A673 (cell line): Measurements from ENCODE around the gene ZBTB20. TPM values are rescaled to one million over a fixed set of nuclear protein-coding genes. Genes with fewer than 3 reads are reported as not detected.
A peak's percentile ranks its signal among the peaks of the same experiment; 100 is the strongest.

Experiments
- BruUV-seq: library from RNA; stranded (reverse); fragments of 400-500 nt; replicated peaks from 2 replicates; lab custom pipeline; 2021; lab: Mats Ljungman, UMichigan
- CTCF ChIA-PET: fragments of 300-600 bp; sonication (Branson Sonifier 250); formaldehyde crosslinking; loops from one replicate; lab custom pipeline; 2022; ENCODE audit warnings: antibody characterized with exemption; lab: Charles Lee
- POLR2A ChIA-PET: fragments of 300-600 bp; sonication (Branson Sonifier 250); formaldehyde crosslinking; loops from one replicate; lab custom pipeline; 2022; ENCODE audit warnings: antibody characterized with exemption; ENCODE audit not compliant: low non-redundant PET; lab: Charles Lee
- DNase-seq: peaks from one replicate; pipeline ENCODE4 v3.0.0-alpha.2; 2015; ENCODE audit warnings: low spot score
- H3K27ac ChIP-seq: fragments of 200-600 bp; sonication (generic); 2 replicates; pipeline ENCODE4 v1.5.1; 2016; ENCODE audit warnings: mixed run types, low read depth, mild to moderate bottlenecking, mixed read lengths, antibody characterized with exemption, low read length; ENCODE audit not compliant: poor library complexity, severe bottlenecking
- H3K27me3 ChIP-seq: fragments of 200-600 bp; sonication (generic); replicated peaks from 2 replicates; pipeline ENCODE4 v1.6.1; 2017; ENCODE audit warnings: mixed run types, low read depth, mild to moderate bottlenecking, mixed read lengths, antibody characterized with exemption, low read length; ENCODE audit not compliant: insufficient read depth, poor library complexity
- H3K36me3 ChIP-seq: fragments of 200-600 bp; sonication (generic); 2 replicates; pipeline ENCODE4 v1.6.1; 2016; ENCODE audit warnings: mixed run types, mild to moderate bottlenecking, mixed read lengths, antibody characterized with exemption, low read length; ENCODE audit not compliant: insufficient read depth, poor library complexity, severe bottlenecking
- H3K4me1 ChIP-seq: fragments of 200-600 bp; sonication (generic); 2 replicates; pipeline ENCODE4 v1.6.1; 2017; ENCODE audit warnings: mixed run types, mild to moderate bottlenecking, mixed read lengths, antibody characterized with exemption, low read length; ENCODE audit not compliant: insufficient read depth, poor library complexity, severe bottlenecking
- H3K4me3 ChIP-seq: fragments of 200-600 bp; sonication (generic); 2 replicates; pipeline ENCODE4 v1.5.1; 2016; ENCODE audit warnings: low read depth, mixed run types, mild to moderate bottlenecking, mixed read lengths, low read length; ENCODE audit not compliant: poor library complexity, severe bottlenecking
- H3K9me3 ChIP-seq: fragments of 200-600 bp; sonication (generic); 2 replicates; pipeline ENCODE4 v1.6.1; 2016; ENCODE audit warnings: mixed run types, low read depth, mild to moderate bottlenecking, mixed read lengths, antibody characterized with exemption, low read length; ENCODE audit not compliant: poor library complexity, severe bottlenecking
- EZH2 ChIP-seq: fragments of 200-600 bp; sonication (generic); IDR thresholded peaks from 2 replicates; pipeline ENCODE4 v1.6.1; 2017; ENCODE audit warnings: borderline replicate concordance, low read depth, mild to moderate bottlenecking, mixed read lengths, antibody characterized with exemption, low read length; ENCODE audit not compliant: poor library complexity, severe bottlenecking
- intact Hi-C: fragments of 100-400 bp; cut with micrococcal nuclease; formaldehyde crosslinking; loops from one replicate; pipeline ENCODE4 v1.10.0; 2022; ENCODE audit not compliant: unreplicated experiment
- total RNA-seq: library from RNA; stranded (reverse); gene quantifications from 2 replicates; pipeline ENCODE4 v1.2.3, GENCODE V29; 2021
- TF ChIP-seq, protein P1 (sequence below): fragments of 300-800, 200-600 bp; sonication (generic); conservative IDR thresholded peaks from 2 replicates; pipeline ENCODE4 v1.5.1; 2017; ENCODE audit warnings: low read depth, mild to moderate bottlenecking, antibody characterized with exemption, low read length, moderate library complexity, mixed read lengths

ZBTB20 gene
- total RNA-seq, 1 experiment from 2014 or later, result 13.5 TPM

DNA sequence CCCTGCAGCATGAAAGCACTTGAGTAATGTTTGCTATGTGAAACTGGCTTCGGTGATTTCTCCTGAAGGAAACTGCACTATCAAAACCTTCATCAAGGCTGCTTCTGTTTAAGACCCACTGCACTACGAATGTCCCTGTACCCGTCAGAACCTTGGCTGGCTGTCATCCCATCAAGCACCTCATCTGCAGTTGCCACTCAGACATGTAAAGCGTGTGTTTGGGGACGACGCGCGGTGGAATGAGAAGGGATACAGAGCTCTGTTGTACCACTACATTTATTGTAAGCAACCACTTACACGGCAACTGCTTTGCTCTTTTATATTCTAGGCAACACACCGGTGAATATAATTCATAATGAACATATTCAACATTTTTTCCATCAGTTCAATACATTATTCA, 705.7 kb downstream of the ZBTB20 start:
- POLR2A ChIA-PET, result no interaction called here
- CTCF ChIA-PET, result interaction anchor here (3.0 kb wide), 1 partner anchor 23 kb away, joined by 10 read pairs; no protein-coding TSS in a partner anchor
- Histone ChIP-seq H3K9me3 (no peaks in the 10 kb centered on the region), H3K4me1 (peaks cover 59% of the 10 kb centered on the region), H3K27me3 (no peaks in the 10 kb centered on the region), H3K27ac (peak overlapping the region; percentile 71), H3K4me3 (no peak overlapping the region), H3K36me3 (no peaks in the 10 kb centered on the region)
- TF ChIP-seq, protein P1, sequence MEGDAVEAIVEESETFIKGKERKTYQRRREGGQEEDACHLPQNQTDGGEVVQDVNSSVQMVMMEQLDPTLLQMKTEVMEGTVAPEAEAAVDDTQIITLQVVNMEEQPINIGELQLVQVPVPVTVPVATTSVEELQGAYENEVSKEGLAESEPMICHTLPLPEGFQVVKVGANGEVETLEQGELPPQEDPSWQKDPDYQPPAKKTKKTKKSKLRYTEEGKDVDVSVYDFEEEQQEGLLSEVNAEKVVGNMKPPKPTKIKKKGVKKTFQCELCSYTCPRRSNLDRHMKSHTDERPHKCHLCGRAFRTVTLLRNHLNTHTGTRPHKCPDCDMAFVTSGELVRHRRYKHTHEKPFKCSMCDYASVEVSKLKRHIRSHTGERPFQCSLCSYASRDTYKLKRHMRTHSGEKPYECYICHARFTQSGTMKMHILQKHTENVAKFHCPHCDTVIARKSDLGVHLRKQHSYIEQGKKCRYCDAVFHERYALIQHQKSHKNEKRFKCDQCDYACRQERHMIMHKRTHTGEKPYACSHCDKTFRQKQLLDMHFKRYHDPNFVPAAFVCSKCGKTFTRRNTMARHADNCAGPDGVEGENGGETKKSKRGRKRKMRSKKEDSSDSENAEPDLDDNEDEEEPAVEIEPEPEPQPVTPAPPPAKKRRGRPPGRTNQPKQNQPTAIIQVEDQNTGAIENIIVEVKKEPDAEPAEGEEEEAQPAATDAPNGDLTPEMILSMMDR, result no peak
- TF ChIP-seq EZH2, result no peak
- BruUV-seq, result no TSS peak
- no peak for DNase-seq
- intact Hi-C loops, result loop anchor here (10.0 kb wide), 1 partner anchor 287 kb away; no protein-coding TSS in a partner anchor

DNA sequence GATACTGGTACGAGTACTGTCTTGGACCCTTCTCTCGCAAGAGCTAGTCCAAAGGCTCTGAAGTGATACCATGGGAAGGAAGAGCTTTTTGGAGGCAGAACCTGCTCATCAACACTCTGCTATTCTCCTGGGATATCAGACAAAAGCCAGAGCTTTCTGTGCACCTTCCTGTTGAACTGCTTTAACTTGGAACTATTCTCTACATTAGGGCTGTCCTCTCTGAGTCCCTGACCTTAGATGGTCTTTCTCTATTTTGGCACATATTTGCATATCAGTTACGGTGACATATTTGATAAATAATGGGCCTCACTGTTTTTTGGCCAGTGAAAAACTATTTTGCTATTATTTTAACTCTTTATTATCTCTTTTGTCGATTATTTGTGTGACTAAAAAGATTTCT, 706.4 kb downstream of the ZBTB20 start:
- Histone ChIP-seq H3K27me3 (no peaks in the 10 kb centered on the region), H3K36me3 (no peaks in the 10 kb centered on the region), H3K4me1 (peaks cover 59% of the 10 kb centered on the region), H3K9me3 (no peaks in the 10 kb centered on the region), H3K4me3 (no peak overlapping the region), H3K27ac (peak overlapping the region; percentile 71)
- DNase-seq, result no peak
- ChIA-PET CTCF (interaction anchor here (3.0 kb wide), 1 partner anchor 22 kb away, joined by 10 read pairs; no protein-coding TSS in a partner anchor), POLR2A (no interaction called here)
- intact Hi-C loops, result loop anchor here (10.0 kb wide), 1 partner anchor 286 kb away; no protein-coding TSS in a partner anchor
- TF ChIP-seq EZH2, result no peak
- TF ChIP-seq, protein P1, result no peak
- BruUV-seq, result no TSS peak

DNA sequence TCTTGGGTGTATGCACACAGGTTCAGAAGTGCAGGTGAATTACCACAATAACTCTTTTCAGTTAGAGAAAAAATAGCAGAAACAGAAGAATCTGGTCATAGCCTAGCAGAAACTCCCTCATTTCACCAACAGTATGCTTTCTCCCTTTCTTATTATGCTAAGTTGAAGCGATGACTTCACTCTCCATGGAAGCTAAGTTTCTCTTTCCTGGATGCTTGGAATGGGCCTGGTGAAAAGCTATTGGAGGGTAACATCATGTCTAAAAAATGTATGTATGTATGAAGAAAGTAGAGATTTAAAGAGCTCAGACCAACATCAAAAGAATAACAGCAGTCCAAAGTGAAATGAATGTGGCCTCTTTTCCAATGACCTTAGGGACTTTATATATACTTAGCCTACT, 707.8 kb downstream of the ZBTB20 start:
- Histone ChIP-seq H3K27ac (no peak overlapping the region), H3K4me3 (no peak overlapping the region), H3K27me3 (no peaks in the 10 kb centered on the region), H3K36me3 (no peaks in the 10 kb centered on the region), H3K4me1 (peaks cover 52% of the 10 kb centered on the region), H3K9me3 (no peaks in the 10 kb centered on the region)
- CTCF ChIA-PET, result no interaction called here
- TF ChIP-seq, protein P1, result no peak
- no peak for TF ChIP-seq EZH2
- POLR2A ChIA-PET, result no interaction called here
- DNase-seq, result no peak
- intact Hi-C loops, result no loop called here
- no TSS peak for BruUV-seq
